Measurements from ENCODE around the gene SMIM13.

DNA sequence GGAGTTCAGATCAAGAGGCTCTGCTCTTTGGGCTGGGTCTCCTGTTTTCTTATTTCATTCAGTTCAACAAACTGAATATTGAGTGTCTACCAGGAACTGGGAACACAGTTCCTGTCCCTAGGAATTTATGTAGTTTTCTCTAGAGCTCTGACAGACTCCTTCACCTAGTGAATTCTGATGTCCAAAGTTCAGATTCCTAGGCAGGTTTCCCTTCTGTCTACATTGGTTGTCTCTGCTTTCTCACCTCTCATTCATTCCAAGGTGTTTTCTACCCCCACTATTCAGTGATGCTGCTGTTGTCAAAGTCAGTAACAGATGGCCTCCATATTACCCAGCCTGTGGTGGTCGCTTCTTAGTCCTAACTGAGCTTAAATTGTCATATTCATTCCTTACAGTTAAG is 4.4 kb downstream of the SMIM13 start:
- TF ChIP-seq TAF1 (IDR thresholded peaks at IDR 0.05; ENCODE audit: borderline replicate concordance, insufficient read depth, low read length) (no peak), SIN3A (IDR thresholded peaks at IDR 0.05; ENCODE audit: borderline replicate concordance, insufficient read depth, low read length) (no peak)
- TF ChIP-seq, protein P1, sequence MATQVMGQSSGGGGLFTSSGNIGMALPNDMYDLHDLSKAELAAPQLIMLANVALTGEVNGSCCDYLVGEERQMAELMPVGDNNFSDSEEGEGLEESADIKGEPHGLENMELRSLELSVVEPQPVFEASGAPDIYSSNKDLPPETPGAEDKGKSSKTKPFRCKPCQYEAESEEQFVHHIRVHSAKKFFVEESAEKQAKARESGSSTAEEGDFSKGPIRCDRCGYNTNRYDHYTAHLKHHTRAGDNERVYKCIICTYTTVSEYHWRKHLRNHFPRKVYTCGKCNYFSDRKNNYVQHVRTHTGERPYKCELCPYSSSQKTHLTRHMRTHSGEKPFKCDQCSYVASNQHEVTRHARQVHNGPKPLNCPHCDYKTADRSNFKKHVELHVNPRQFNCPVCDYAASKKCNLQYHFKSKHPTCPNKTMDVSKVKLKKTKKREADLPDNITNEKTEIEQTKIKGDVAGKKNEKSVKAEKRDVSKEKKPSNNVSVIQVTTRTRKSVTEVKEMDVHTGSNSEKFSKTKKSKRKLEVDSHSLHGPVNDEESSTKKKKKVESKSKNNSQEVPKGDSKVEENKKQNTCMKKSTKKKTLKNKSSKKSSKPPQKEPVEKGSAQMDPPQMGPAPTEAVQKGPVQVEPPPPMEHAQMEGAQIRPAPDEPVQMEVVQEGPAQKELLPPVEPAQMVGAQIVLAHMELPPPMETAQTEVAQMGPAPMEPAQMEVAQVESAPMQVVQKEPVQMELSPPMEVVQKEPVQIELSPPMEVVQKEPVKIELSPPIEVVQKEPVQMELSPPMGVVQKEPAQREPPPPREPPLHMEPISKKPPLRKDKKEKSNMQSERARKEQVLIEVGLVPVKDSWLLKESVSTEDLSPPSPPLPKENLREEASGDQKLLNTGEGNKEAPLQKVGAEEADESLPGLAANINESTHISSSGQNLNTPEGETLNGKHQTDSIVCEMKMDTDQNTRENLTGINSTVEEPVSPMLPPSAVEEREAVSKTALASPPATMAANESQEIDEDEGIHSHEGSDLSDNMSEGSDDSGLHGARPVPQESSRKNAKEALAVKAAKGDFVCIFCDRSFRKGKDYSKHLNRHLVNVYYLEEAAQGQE (IDR thresholded peaks at IDR 0.05; ENCODE audit: insufficient read depth in 1 of 2, low read depth in 2 of 2, low read length in 2 of 2), result no peak
